ENCODE data around the gene NUP205. TPM values are rescaled to one million over a fixed set of nuclear protein-coding genes. Genes with fewer than 3 reads are reported as not detected.

The NUP205 gene
- total RNA-seq, 1 experiment from 2014 or later, result 91.0 TPM

- Histone ChIP-seq H3K27me3 (ENCODE audit: insufficient read depth, low read length) (no peaks in the 10 kb centered on the region), H3K4me3 (replicated peaks in 1 of 2; ENCODE audit: low read depth in 1 of 2, low read length in 2 of 2) (no peak overlapping the region), H3K4me1 (ENCODE audit: control insufficient read depth in 1 of 2, insufficient read depth in 2 of 2, low read length in 2 of 2) (peaks cover 0 to 3% of the 10 kb centered on the region in 2 experiments; a peak in 1 of 4 replicates), H3K9ac (ENCODE audit: low read length) (no peak overlapping the region), H2AFZ (ENCODE audit: low read depth, low read length, poor library complexity, severe bottlenecking) (no peak overlapping the region), H4K20me1 (ENCODE audit: insufficient read depth) (no peaks in the 10 kb centered on the region), H3K4me2 (ENCODE audit: low read length) (no peak overlapping the region), H3K9me3 (ENCODE audit: control insufficient read depth in 1 of 2, insufficient read depth in 1 of 2, low read depth in 1 of 2, low read length in 2 of 2) (no peaks in the 10 kb centered on the region), H3K79me2 (ENCODE audit: insufficient read depth, low read length) (no peaks in the 10 kb centered on the region), H3K36me3 (ENCODE audit: control insufficient read depth in 1 of 2, insufficient read depth in 2 of 2, low read length in 2 of 2) (no peaks in the 10 kb centered on the region; a peak in 1 of 4 replicates), H3K9me2 (ENCODE audit: insufficient read depth) (no peaks in the 10 kb centered on the region), H3K27ac (ENCODE audit: low read depth, low read length) (no peak overlapping the region)
- no peak for ATAC-seq
- ChIA-PET CTCF (interaction anchor here (1.1 kb wide), 1 partner anchor 12 kb away, joined by 3 read pairs; no protein-coding TSS in a partner anchor), POLR2A (no interaction called here), RAD21 (ENCODE audit: low non-redundant PET in 1 of 2, low total read pairs in 2 of 2, uncharacterized antibody in 2 of 2, unreplicated experiment in 2 of 2) (no interaction called here)
- BruUV-seq (replicated peaks), result no TSS peak
- intact Hi-C loops (cut with micrococcal nuclease), result no loop called here
- TF ChIP-seq SRF (IDR thresholded peaks at IDR 0.05; ENCODE audit: low read depth), result no peak
- no peak for TF ChIP-seq JUND (IDR thresholded peaks at IDR 0.05)
- TF ChIP-seq CBX3 (IDR thresholded peaks at IDR 0.05; ENCODE audit: low read depth), result no peak
- no peak for TF ChIP-seq FOSL1 (IDR thresholded peaks at IDR 0.05; ENCODE audit: low read depth)
- no peak for TF ChIP-seq EZH2phosphoT487 (IDR thresholded peaks at IDR 0.05; ENCODE audit: borderline replicate concordance)
- TF ChIP-seq REST (IDR thresholded peaks at IDR 0.05; ENCODE audit: low read depth), result no peak
- no peak for TF ChIP-seq SIN3A (IDR thresholded peaks at IDR 0.05; ENCODE audit: low read depth)
- no peak for TF ChIP-seq POLR2A (IDR thresholded peaks at IDR 0.05; ENCODE audit: borderline replicate concordance, extremely low read depth, insufficient read depth, insufficient read length)
- TF ChIP-seq YY1 (IDR thresholded peaks at IDR 0.05; ENCODE audit: extremely low read depth, insufficient replicate concordance, low read depth, low read length), result no peak
- TF ChIP-seq ELF1 (IDR thresholded peaks at IDR 0.05; ENCODE audit: borderline replicate concordance, low read depth), result no peak
- no peak for TF ChIP-seq POLR2AphosphoS5 (IDR thresholded peaks at IDR 0.05; ENCODE audit: low read depth, low read length)
- TF ChIP-seq EGR1 (IDR thresholded peaks at IDR 0.05; ENCODE audit: low read depth), result no peak
- DNase-seq (ENCODE audit: low read depth, low spot score), result no peak
Observed at GRCh38 chr7:135685306-135686084, 127.8 kb downstream of the NUP205 start.
